Fibroblast of lung (primary cell): ENCODE data around the gene OR6S1.

Experiments
- CTCF ChIP-seq, 2 donors: IDR thresholded peaks in 1 of 2; conservative IDR thresholded peaks in 1 of 2; 1 replicate in 1 of 2; 2 replicates in 1 of 2; pipeline ENCODE4 v1.5.1; 2011 to 2012; ENCODE audit warnings: low read length in 2 of 2, control low read depth in 1 of 2, inconsistent platforms in 1 of 2, low read depth in 1 of 2, mild to moderate bottlenecking in 1 of 2
- EZH2 ChIP-seq: IDR thresholded peaks from 2 replicates; pipeline ENCODE4 v1.5.1; 2012; ENCODE audit warnings: low read length, control low read depth, mild to moderate bottlenecking; ENCODE audit errors: missing control alignments

DNA sequence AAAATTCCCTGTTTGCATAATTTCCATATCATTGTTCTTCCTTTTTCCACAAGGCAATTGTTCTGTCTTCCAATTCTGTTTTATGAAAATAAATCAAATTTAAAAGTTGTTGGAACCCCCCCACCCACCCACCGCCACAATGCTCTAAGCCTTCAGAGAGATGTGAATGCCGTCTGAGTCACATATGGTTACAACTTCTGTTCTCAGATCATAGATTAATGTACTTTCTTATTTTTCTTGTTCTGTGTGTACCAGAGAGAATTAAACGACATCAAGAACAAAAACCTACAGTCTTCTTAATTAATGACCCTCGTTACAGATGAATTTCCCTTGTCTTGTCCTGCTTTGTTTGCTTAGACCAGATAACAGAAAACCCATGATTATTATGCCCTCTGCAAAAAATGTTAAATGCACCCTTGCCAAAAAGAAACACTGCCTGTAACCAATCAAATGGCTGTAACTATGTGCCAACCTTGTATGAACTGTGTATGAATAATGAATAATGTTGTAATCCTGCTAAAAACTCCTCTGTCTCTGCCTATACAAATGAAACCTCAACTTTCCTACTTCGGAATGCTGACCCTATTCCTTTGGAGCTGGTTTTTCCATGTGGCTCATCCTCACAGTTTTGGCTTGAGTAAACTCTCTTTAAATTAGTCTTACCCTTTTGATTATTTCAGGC is 14.0 kb downstream of the OR6S1 start:
- no peak for TF ChIP-seq CTCF (conservative IDR thresholded peaks at IDR 0.05 in 1 of 2, IDR thresholded peaks at IDR 0.05 in 1 of 2; ENCODE audit: low read depth in 1 of 2, low read length in 2 of 2)
- TF ChIP-seq EZH2: no peak
